GM10847 (cell line): ENCODE results near the gene CADPS2.

Experiments
- POLR2A ChIP-seq: IDR thresholded peaks from 2 replicates; pipeline ENCODE4 v1.6.1; 2011; ENCODE audit not compliant: insufficient read length; ENCODE audit errors: extremely low read depth

The CADPS2 gene

GRCh38 chr7:122867471-122867980 lies 18.7 kb downstream of the CADPS2 start:
- TF ChIP-seq POLR2A, result no peak

GRCh38 chr7:122864838-122865237 lies 21.4 kb downstream of the CADPS2 start:
- TF ChIP-seq POLR2A, result no peak

GRCh38 chr7:122864016-122864415 lies 22.2 kb downstream of the CADPS2 start:
- TF ChIP-seq POLR2A, result no peak

- no peak for TF ChIP-seq POLR2A
Measured at GRCh38 chr7:122858320-122858719, 27.9 kb downstream of the CADPS2 start.

GRCh38 chr7:122850528-122850927 lies 35.7 kb downstream of the CADPS2 start:
- TF ChIP-seq POLR2A, result no peak

GRCh38 chr7:122849957-122850328 lies 36.3 kb downstream of the CADPS2 start:
- no peak for TF ChIP-seq POLR2A

GRCh38 chr7:122849322-122849956 lies 36.8 kb downstream of the CADPS2 start:
- TF ChIP-seq POLR2A, result no peak

- TF ChIP-seq POLR2A, result no peak
Measured at GRCh38 chr7:122847871-122848473, 38.3 kb downstream of the CADPS2 start.

GRCh38 chr7:122846591-122846990 lies 39.7 kb downstream of the CADPS2 start:
- TF ChIP-seq POLR2A, result no peak

GRCh38 chr7:122845286-122845685 lies 41.0 kb downstream of the CADPS2 start:
- TF ChIP-seq POLR2A, result no peak

GRCh38 chr7:122844191-122844988 lies 41.9 kb downstream of the CADPS2 start:
- no peak for TF ChIP-seq POLR2A

- no peak for TF ChIP-seq POLR2A
Measured at GRCh38 chr7:122842971-122843370, 43.3 kb downstream of the CADPS2 start.

- TF ChIP-seq POLR2A, result no peak
Measured at GRCh38 chr7:122833888-122834570, 52.2 kb downstream of the CADPS2 start.

GRCh38 chr7:122831436-122831835 lies 54.8 kb downstream of the CADPS2 start:
- TF ChIP-seq POLR2A, result no peak

- no peak for TF ChIP-seq POLR2A
Measured at GRCh38 chr7:122829962-122830361, 56.3 kb downstream of the CADPS2 start.
